K562 (cell line): Measurements from ENCODE around the gene SETD1B.

Experiments used
- CHD2 ChIP-seq: IDR thresholded peaks from 2 replicates; pipeline ENCODE4 v1.6.1; 2011; ENCODE audit warnings: low read depth, low read length
- EGR1 ChIP-seq: fragments of 450-650 bp; conservative IDR thresholded peaks from 2 replicates; pipeline ENCODE4 v1.6.1; 2017; ENCODE audit warnings: mild to moderate bottlenecking
- GABPA ChIP-seq: fragments of 200-800 bp; sonication (Bioruptor generic); conservative IDR thresholded peaks from 2 replicates; pipeline ENCODE4 v1.6.1; 2016; ENCODE audit warnings: low read depth, missing genetic modification characterization, missing compliant biosample characterization
- SIX5 ChIP-seq, 2 experiments: IDR thresholded peaks; 2 replicates each; pipeline ENCODE4 v1.6.1; 2011; ENCODE audit warnings: low read length in 2 of 2, borderline replicate concordance in 1 of 2, low read depth in 1 of 2, mild to moderate bottlenecking in 1 of 2, moderate library complexity in 1 of 2; ENCODE audit not compliant: insufficient read depth in 1 of 2
- STAG1 ChIP-seq: sonication (generic); formaldehyde crosslinking; IDR thresholded peaks from 2 replicates; pipeline ENCODE4 v1.5.0; 2020; ENCODE audit warnings: missing genetic modification reagents, borderline replicate concordance
- USF1 ChIP-seq: sonication (generic); formaldehyde crosslinking; IDR thresholded peaks from 2 replicates; pipeline ENCODE4 v1.9.0; 2022; ENCODE audit warnings: mild to moderate bottlenecking, missing genetic modification reagents

GRCh38 chr12:121783766-121784165 lies 20.0 kb upstream of the SETD1B start:
- TF ChIP-seq SIX5 (IDR thresholded peaks at IDR 0.05; ENCODE audit: borderline replicate concordance in 1 of 2, insufficient read depth in 1 of 2, low read depth in 1 of 2, low read length in 2 of 2) (no peak), CHD2 (no peak), GABPA (tag) (no peak), USF1 (CRISPR knock-in tag) (no peak), STAG1 (CRISPR knock-in tag) (no peak), EGR1 (no peak)
